HepG2 (cell line): Measurements from ENCODE around the gene ETV2. TPM values are rescaled to one million over a fixed set of nuclear protein-coding genes. Genes with fewer than 3 reads are reported as not detected.

Source experiments
- AGO2 ChIP-seq: fragments of 200-400 bp; formaldehyde crosslinking; optimal IDR thresholded peaks from 2 replicates; pipeline ENCODE3; 2017; ENCODE audit warnings: mild to moderate bottlenecking, low read depth, low read length, moderate library complexity
- ASH2L ChIP-seq: fragments of 300-600, 200-600 bp; sonication (generic); IDR thresholded peaks from 2 replicates; pipeline ENCODE4 v1.7.0; 2017; ENCODE audit warnings: low read depth, mild to moderate bottlenecking, moderate library complexity, mixed read lengths, low read length; ENCODE audit not compliant: insufficient read length
- BCL3 ChIP-seq: sonication (generic); formaldehyde crosslinking; IDR thresholded peaks from 2 replicates; pipeline ENCODE4 v1.5.1; 2020; ENCODE audit warnings: mild to moderate bottlenecking, missing genetic modification reagents, moderate library complexity
- CENPT ChIP-seq: sonication (generic); formaldehyde crosslinking; IDR thresholded peaks from 2 replicates; pipeline ENCODE4 v1.8.0; 2022; ENCODE audit warnings: low read depth, mild to moderate bottlenecking, moderate library complexity, missing genetic modification reagents
- GMEB1 ChIP-seq: sonication (generic); formaldehyde crosslinking; IDR thresholded peaks from 2 replicates; pipeline ENCODE4 v1.5.1; 2020; ENCODE audit warnings: missing genetic modification reagents, mild to moderate bottlenecking, borderline replicate concordance
- HNRNPLL ChIP-seq: fragments of 200-400 bp; formaldehyde crosslinking; IDR thresholded peaks from 2 replicates; pipeline ENCODE4 v1.6.1; 2017; ENCODE audit warnings: mild to moderate bottlenecking, low read depth, low read length; ENCODE audit not compliant: poor library complexity, severe bottlenecking
- MED13 ChIP-seq: sonication (generic); formaldehyde crosslinking; IDR thresholded peaks from 2 replicates; pipeline ENCODE4 v1.5.0; 2020; ENCODE audit warnings: missing genetic modification reagents
- NR2C2 ChIP-seq: sonication (generic); formaldehyde crosslinking; IDR thresholded peaks from 2 replicates; pipeline ENCODE4 v1.4.0; 2020; ENCODE audit warnings: missing genetic modification reagents, mild to moderate bottlenecking, moderate library complexity, borderline replicate concordance
- POLR2AphosphoS5 ChIP-seq: IDR thresholded peaks from 2 replicates; pipeline ENCODE4 v1.6.1; 2012; ENCODE audit warnings: low read depth, low read length
- SOX6 ChIP-seq, 2 experiments: fragments of 450-650 bp in 1 of 2; sonication (generic) in 1 of 2; formaldehyde crosslinking in 1 of 2; IDR thresholded peaks; 2 replicates each; pipeline versions ENCODE4 v1.4.0 to v1.6.1; 2017 to 2020; ENCODE audit warnings: antibody characterized with exemption in 1 of 2, mild to moderate bottlenecking in 1 of 2, missing genetic modification reagents in 1 of 2
- TAF15 ChIP-seq: fragments of 200-400 bp; formaldehyde crosslinking; IDR thresholded peaks from one replicate; pipeline ENCODE4 v1.6.1; 2018; ENCODE audit warnings: mild to moderate bottlenecking, low read depth, low read length; ENCODE audit not compliant: poor library complexity, severe bottlenecking
- ZFY ChIP-seq: sonication (generic); formaldehyde crosslinking; IDR thresholded peaks from 2 replicates; pipeline ENCODE4 v1.4.0; 2020; ENCODE audit warnings: missing genetic modification reagents
- ZNF138 ChIP-seq: sonication (generic); formaldehyde crosslinking; IDR thresholded peaks from 2 replicates; pipeline ENCODE4 v1.5.0; 2020; ENCODE audit warnings: mild to moderate bottlenecking, low read depth, missing genetic modification reagents
- ZNF234 ChIP-seq: sonication (generic); formaldehyde crosslinking; conservative IDR thresholded peaks from 2 replicates; pipeline ENCODE4 v1.5.1; 2020; ENCODE audit warnings: mild to moderate bottlenecking, missing genetic modification reagents
- ZNF367 ChIP-seq: sonication (generic); formaldehyde crosslinking; IDR thresholded peaks from 2 replicates; pipeline ENCODE4 v1.4.0; 2020; ENCODE audit warnings: missing genetic modification reagents, borderline replicate concordance
- ZNF430 ChIP-seq: sonication (generic); formaldehyde crosslinking; IDR thresholded peaks from 2 replicates; pipeline ENCODE4 v1.9.0; 2021; ENCODE audit warnings: mild to moderate bottlenecking, missing genetic modification reagents
- ZNF431 ChIP-seq: sonication (generic); formaldehyde crosslinking; IDR thresholded peaks from 2 replicates; pipeline ENCODE4 v1.9.0; 2022; ENCODE audit warnings: missing genetic modification reagents, low read depth, mild to moderate bottlenecking, borderline replicate concordance
- ZNF616 ChIP-seq: sonication (generic); formaldehyde crosslinking; IDR thresholded peaks from 2 replicates; pipeline ENCODE4 v1.5.0; 2020; ENCODE audit warnings: low read depth, mild to moderate bottlenecking, missing genetic modification reagents
- ZSCAN25 ChIP-seq: sonication (generic); formaldehyde crosslinking; IDR thresholded peaks from 2 replicates; pipeline ENCODE4 v1.8.0; 2022; ENCODE audit warnings: mild to moderate bottlenecking, missing genetic modification reagents
- ZSCAN29 ChIP-seq: sonication (generic); formaldehyde crosslinking; conservative IDR thresholded peaks from 2 replicates; pipeline ENCODE4 v1.4.0; 2020; ENCODE audit warnings: mild to moderate bottlenecking, missing genetic modification reagents
- polyA plus RNA-seq, 8 experiments: library from polyadenylated mRNA; depleted of rRNA in 3 of 8; stranded (reverse) in 7 of 8; unstranded in 1 of 8; fragments of >200 nt; fragmentation: Illumina TruSeq in 4 of 8; extraction: Trizol in 4 of 8; gene quantifications; 2 replicates each; pipeline versions ENCODE4 v1.2.1 to v1.2.3, GENCODE V29; 2011 to 2016; ENCODE audit warnings: low read depth in 4 of 8, missing spikeins in 1 of 8, mixed read lengths in 1 of 8; ENCODE audit not compliant: insufficient read depth in 1 of 8
- total RNA-seq, 5 experiments: library from RNA; depleted of rRNA; stranded (reverse); fragments of >200 nt; fragmentation: Illumina TruSeq; extraction: Trizol; gene quantifications; 2 replicates each; pipeline ENCODE4 v1.2.3, GENCODE V29; 2016; ENCODE audit warnings: low read depth in 1 of 5
- TF ChIP-seq, protein P1 (sequence below): sonication (generic); formaldehyde crosslinking; IDR thresholded peaks from 2 replicates; pipeline ENCODE4 v1.9.0; 2022; ENCODE audit warnings: low read depth, missing genetic modification reagents
- TF ChIP-seq, protein P2 (sequence below): IDR thresholded peaks from 2 replicates; pipeline ENCODE4 v1.6.1; 2012; ENCODE audit warnings: low read depth, low read length, improper control_type of control experiment

ETV2 gene
- total and polyA plus RNA-seq, 2 of the 13 experiments (the other 11 are each of a cell fraction or from before 2014, with no cell fraction given) = 0.07 to 0.20 TPM

- TF ChIP-seq SOX6 (IDR thresholded peaks at IDR 0.05) = no peak
- TF ChIP-seq SOX6 (CRISPR knock-in tag; IDR thresholded peaks at IDR 0.05) = no peak; the same call in 1 of the 2 replicates
- no peak for TF ChIP-seq TAF15
- no peak for TF ChIP-seq ZNF431
- TF ChIP-seq HNRNPLL = peak; percentile 80
- peak; percentile 63 for TF ChIP-seq POLR2AphosphoS5
- TF ChIP-seq ZFY (CRISPR knock-in tag) = peak; percentile 51; the same call in 1 of the 2 replicates
- TF ChIP-seq, protein P1, sequence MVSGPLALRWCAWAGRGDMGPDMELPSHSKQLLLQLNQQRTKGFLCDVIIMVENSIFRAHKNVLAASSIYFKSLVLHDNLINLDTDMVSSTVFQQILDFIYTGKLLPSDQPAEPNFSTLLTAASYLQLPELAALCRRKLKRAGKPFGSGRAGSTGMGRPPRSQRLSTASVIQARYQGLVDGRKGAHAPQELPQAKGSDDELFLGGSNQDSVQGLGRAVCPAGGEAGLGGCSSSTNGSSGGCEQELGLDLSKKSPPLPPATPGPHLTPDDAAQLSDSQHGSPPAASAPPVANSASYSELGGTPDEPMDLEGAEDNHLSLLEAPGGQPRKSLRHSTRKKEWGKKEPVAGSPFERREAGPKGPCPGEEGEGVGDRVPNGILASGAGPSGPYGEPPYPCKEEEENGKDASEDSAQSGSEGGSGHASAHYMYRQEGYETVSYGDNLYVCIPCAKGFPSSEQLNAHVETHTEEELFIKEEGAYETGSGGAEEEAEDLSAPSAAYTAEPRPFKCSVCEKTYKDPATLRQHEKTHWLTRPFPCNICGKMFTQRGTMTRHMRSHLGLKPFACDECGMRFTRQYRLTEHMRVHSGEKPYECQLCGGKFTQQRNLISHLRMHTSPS (CRISPR knock-in tag) = no peak
- no peak for TF ChIP-seq ZSCAN29 (CRISPR knock-in tag)
- 0 out of 2 replicates have a peak, but pooled peaks have one; percentile 16 for TF ChIP-seq ZSCAN25 (CRISPR knock-in tag)
- TF ChIP-seq ZNF367 (CRISPR knock-in tag) = no peak
- TF ChIP-seq ZNF138 = no peak
- no peak for TF ChIP-seq ZNF234 (CRISPR knock-in tag)
- no peak for TF ChIP-seq BCL3 (CRISPR knock-in tag)
- 0 out of 2 replicates have a peak, but pooled peaks have one; percentile 37 for TF ChIP-seq ZNF616
- TF ChIP-seq CENPT (CRISPR knock-in tag) = no peak
- no peak for TF ChIP-seq MED13
- peak; percentile 39 for TF ChIP-seq ASH2L
- peak; percentile 75; the same call in 1 of the 2 replicates for TF ChIP-seq GMEB1 (CRISPR knock-in tag)
- TF ChIP-seq, protein P2, sequence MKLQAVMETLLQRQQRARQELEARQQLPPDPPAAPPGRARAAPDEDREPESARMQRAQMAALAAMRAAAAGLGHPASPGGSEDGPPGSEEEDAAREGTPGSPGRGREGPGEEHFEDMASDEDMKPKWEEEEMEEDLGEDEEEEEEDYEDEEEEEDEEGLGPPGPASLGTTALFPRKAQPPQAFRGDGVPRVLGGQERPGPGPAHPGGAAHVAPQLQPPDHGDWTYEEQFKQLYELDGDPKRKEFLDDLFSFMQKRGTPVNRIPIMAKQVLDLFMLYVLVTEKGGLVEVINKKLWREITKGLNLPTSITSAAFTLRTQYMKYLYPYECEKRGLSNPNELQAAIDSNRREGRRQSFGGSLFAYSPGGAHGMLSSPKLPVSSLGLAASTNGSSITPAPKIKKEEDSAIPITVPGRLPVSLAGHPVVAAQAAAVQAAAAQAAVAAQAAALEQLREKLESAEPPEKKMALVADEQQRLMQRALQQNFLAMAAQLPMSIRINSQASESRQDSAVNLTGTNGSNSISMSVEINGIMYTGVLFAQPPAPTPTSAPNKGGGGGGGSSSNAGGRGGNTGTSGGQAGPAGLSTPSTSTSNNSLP = no peak
- TF ChIP-seq ZNF430 (CRISPR knock-in tag) = peak; percentile 53; the same call in 1 of the 2 replicates
- TF ChIP-seq NR2C2 = no peak
- no peak for TF ChIP-seq AGO2
Measured at GRCh38 chr19:35612559-35613321, 28.8 kb upstream of the ETV2 start, which contains the start of gene HAUS5 (continued).
